Natural killer cell (primary cell): ENCODE measurements around the gene USP44. TPM values are rescaled to one million over a fixed set of nuclear protein-coding genes. Genes with fewer than 3 reads are reported as not detected.

Experiments used
- ATAC-seq, 3 donors: fragments of 150-1000 bp in 2 of 3; fragments of 200-7000 bp in 1 of 3; cut with Tn5 transposase; 1 replicate in 1 of 3; 2 replicates in 2 of 3; pipeline ENCODE4 v1.10.0; 2021; ENCODE audit warnings: mild to moderate bottlenecking in 2 of 3, moderate library complexity in 2 of 3
- DNase-seq, 2 donors: peaks; one replicate each; pipeline versions ENCODE4 v3.0.0 to v3.0.0-alpha.2; 2013 to 2021; ENCODE audit warnings: mixed read lengths in 1 of 2
- H3K27ac ChIP-seq: one replicate; pipeline ENCODE4 v1.5.1; 2013; ENCODE audit warnings: mild to moderate bottlenecking, low read length
- H3K27me3 ChIP-seq: one replicate; pipeline ENCODE4 v1.6.1; 2013; ENCODE audit warnings: low read length; ENCODE audit not compliant: control insufficient read depth, insufficient read depth
- H3K36me3 ChIP-seq: one replicate; pipeline ENCODE4 v1.6.1; 2013; ENCODE audit warnings: low read length; ENCODE audit not compliant: control insufficient read depth, insufficient read depth
- H3K4me1 ChIP-seq: one replicate; pipeline ENCODE4 v1.6.1; 2013; ENCODE audit warnings: low read length; ENCODE audit not compliant: control insufficient read depth, insufficient read depth
- H3K4me3 ChIP-seq: one replicate; pipeline ENCODE4 v1.5.1; 2013; ENCODE audit warnings: low read length
- H3K9me3 ChIP-seq: one replicate; pipeline ENCODE4 v1.6.1; 2013; ENCODE audit warnings: low read length; ENCODE audit not compliant: control insufficient read depth, insufficient read depth
- H3K27ac Mint-ChIP-seq, 2 donors: one replicate each; pipeline ENCODE4 v1.8.0; 2022; ENCODE audit warnings: mild to moderate bottlenecking in 2 of 2, mixed read lengths in 2 of 2, moderate library complexity in 1 of 2
- H3K27me3 Mint-ChIP-seq, 2 donors: one replicate each; pipeline ENCODE4 v1.8.0; 2022; ENCODE audit warnings: low read depth in 2 of 2, mixed read lengths in 2 of 2
- H3K36me3 Mint-ChIP-seq: one replicate; pipeline ENCODE4 v1.8.0; 2022; ENCODE audit warnings: mixed read lengths
- H3K4me1 Mint-ChIP-seq, 2 donors: one replicate each; pipeline ENCODE4 v1.8.0; 2022; ENCODE audit warnings: mixed read lengths in 2 of 2
- H3K4me3 Mint-ChIP-seq: one replicate; pipeline ENCODE4 v1.8.0; 2022; ENCODE audit warnings: mild to moderate bottlenecking, moderate library complexity, mixed read lengths
- H3K9me3 Mint-ChIP-seq, 2 donors: one replicate each; pipeline ENCODE4 v1.8.0; 2022; ENCODE audit warnings: mixed read lengths in 2 of 2
- CTCF ChIP-seq: fragments of 200-600 bp; IDR thresholded peaks from one replicate; pipeline ENCODE4 v1.8.0; 2022; ENCODE audit warnings: antibody characterized with exemption
- WGBS: methylation state at CpG from one replicate; pipeline ENCODE4 v1.1.7; 2013; ENCODE audit warnings: missing lambda C conversion rate; ENCODE audit not compliant: insufficient coverage; 5-methylcytosine and 5-hydroxymethylcytosine counted together
- intact Hi-C: fragments of 100-400 bp; cut with micrococcal nuclease; formaldehyde crosslinking; loops from one replicate; pipeline ENCODE4 v1.14.2; 2022
- total RNA-seq, 4 donors: library from RNA; stranded (reverse); fragments of 120-200 nt in 1 of 4; gene quantifications; one replicate each; pipeline versions ENCODE4 v1.2.3 to v1.2.4, GENCODE V29; 2013 to 2022

USP44 gene
- total RNA-seq, 3 donors from 2014 or later (not counting 1 experiment from before 2014, with no cell fraction given), result 0.09 to 1.8 (median 0.63) TPM

DNA sequence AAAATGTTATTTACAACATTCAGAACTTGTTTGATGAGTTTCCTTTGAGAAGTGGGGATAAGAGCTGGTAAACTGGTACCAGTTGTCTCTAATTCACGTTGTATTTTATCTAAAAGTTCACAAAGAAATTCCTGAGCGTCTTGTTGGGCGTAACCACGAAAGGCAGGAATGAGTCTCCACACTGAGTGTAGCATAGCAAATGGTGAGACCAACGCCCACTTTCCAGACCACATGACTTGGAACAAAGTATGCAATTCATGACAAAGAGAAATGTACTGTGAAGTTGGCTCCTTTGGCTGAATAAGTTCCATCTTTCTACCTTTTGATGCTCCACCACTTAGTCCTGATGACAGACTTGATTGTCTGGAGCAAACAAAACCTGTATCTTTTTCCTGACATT, 18.4 kb downstream of the USP44 start:
- no peak overlapping the region for H3K27ac Mint-ChIP-seq
- no peaks in the 10 kb centered on the region for H3K9me3 Mint-ChIP-seq
- Histone ChIP-seq H3K27ac (no peak overlapping the region), H3K27me3 (no peaks in the 10 kb centered on the region), H3K36me3 (no peaks in the 10 kb centered on the region), H3K4me3 (no peak overlapping the region), H3K4me1 (no peaks in the 10 kb centered on the region), H3K9me3 (no peaks in the 10 kb centered on the region)
- WGBS, result 82% methylated on average over 5 of the region's 5 CpGs
- H3K4me1 Mint-ChIP-seq, result no peaks in the 10 kb centered on the region
- no peaks in the 10 kb centered on the region for H3K36me3 Mint-ChIP-seq
- peaks cover 10 to 14% of the 10 kb centered on the region in 2 donors for H3K27me3 Mint-ChIP-seq
- ATAC-seq (no peak), DNase-seq (no peak)
- intact Hi-C loops, result no loop called here
- no peak for TF ChIP-seq CTCF
- no peak overlapping the region for H3K4me3 Mint-ChIP-seq

DNA sequence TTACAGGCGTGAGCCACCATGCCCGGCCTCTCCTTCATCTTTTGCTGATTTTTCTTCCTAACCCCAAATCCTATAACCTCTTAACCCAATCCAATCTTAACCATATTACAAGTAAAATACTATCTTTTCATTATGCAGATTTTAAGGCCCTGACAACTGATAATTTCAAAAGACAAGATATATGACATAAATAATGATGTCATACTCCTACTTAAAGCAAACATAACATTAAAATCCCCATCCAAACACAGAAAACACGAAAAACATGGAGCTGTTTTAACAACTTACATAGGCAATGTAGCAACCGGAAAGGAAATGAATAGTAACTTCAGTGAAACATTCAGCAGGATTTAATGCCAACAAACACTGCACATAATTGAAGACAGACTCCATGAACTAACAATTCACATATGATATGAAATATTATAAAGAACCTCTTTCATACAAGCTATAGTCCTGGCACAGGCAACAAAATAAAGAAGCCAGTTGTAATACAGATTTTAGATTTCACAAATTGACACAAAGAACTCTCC, 21.5 kb downstream of the USP44 start:
- 95% methylated on average over 4 of the region's 4 CpGs for whole genome bisulfite sequencing
- Histone ChIP-seq H3K4me3 (no peak overlapping the region), H3K9me3 (no peaks in the 10 kb centered on the region), H3K4me1 (no peaks in the 10 kb centered on the region), H3K27me3 (no peaks in the 10 kb centered on the region), H3K36me3 (no peaks in the 10 kb centered on the region), H3K27ac (no peak overlapping the region)
- peaks cover 10 to 14% of the 10 kb centered on the region in 2 donors for H3K27me3 Mint-ChIP-seq
- H3K36me3 Mint-ChIP-seq, result no peaks in the 10 kb centered on the region
- TF ChIP-seq CTCF, result no peak
- no peak overlapping the region for H3K27ac Mint-ChIP-seq
- H3K4me1 Mint-ChIP-seq, result no peaks in the 10 kb centered on the region
- H3K9me3 Mint-ChIP-seq, result no peaks in the 10 kb centered on the region
- H3K4me3 Mint-ChIP-seq, result no peak overlapping the region
- ATAC-seq (no peak), DNase-seq (no peak)
- intact Hi-C loops, result no loop called here

DNA sequence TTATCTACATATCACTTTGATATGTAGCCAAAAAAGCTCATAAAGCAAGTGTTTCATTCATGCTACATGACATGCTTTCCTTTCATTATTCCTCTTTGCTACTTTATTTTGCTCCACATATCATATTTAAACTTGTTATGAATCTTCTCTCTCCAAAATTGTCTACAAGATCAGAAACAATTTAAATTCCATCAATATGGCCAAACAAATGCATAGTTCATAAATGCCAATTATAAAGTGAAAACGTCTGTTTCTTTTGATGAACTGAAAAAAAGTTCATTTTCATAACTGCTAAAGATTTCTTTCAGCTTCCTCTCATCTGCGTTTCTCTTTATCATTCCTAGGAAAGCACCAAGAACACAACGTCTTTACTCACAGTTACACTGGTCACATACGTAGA, 22.8 kb downstream of the USP44 start:
- ATAC-seq (no peak), DNase-seq (no peak)
- 85% methylated on average over 4 of the region's 4 CpGs for WGBS
- H3K27me3 ChIP-seq, result no peaks in the 10 kb centered on the region
- H3K27ac Mint-ChIP-seq, result no peak overlapping the region
- intact Hi-C loops, result no loop called here
- H3K9me3 ChIP-seq, result no peaks in the 10 kb centered on the region
- no peaks in the 10 kb centered on the region for H3K4me1 Mint-ChIP-seq
- no peak for TF ChIP-seq CTCF
- no peak overlapping the region for H3K27ac ChIP-seq
- no peaks in the 10 kb centered on the region for H3K4me1 ChIP-seq
- H3K9me3 Mint-ChIP-seq, result no peaks in the 10 kb centered on the region
- no peaks in the 10 kb centered on the region for H3K36me3 ChIP-seq
- H3K27me3 Mint-ChIP-seq, result peaks cover 3 to 14% of the 10 kb centered on the region in 2 donors
- H3K36me3 Mint-ChIP-seq, result no peaks in the 10 kb centered on the region
- H3K4me3 ChIP-seq, result no peak overlapping the region
- H3K4me3 Mint-ChIP-seq, result no peak overlapping the region

GRCh38 chr12:95522692-95523091, 28.6 kb downstream of the USP44 start:
- Mint-ChIP-seq H3K27me3 (no peaks in the 10 kb centered on the region), H3K4me1 (no peaks in the 10 kb centered on the region), H3K36me3 (no peaks in the 10 kb centered on the region), H3K9me3 (no peaks in the 10 kb centered on the region), H3K4me3 (no peak overlapping the region), H3K27ac (no peak overlapping the region)
- Histone ChIP-seq H3K27ac (no peak overlapping the region), H3K27me3 (no peaks in the 10 kb centered on the region), H3K9me3 (no peaks in the 10 kb centered on the region), H3K4me3 (no peak overlapping the region), H3K36me3 (no peaks in the 10 kb centered on the region), H3K4me1 (no peaks in the 10 kb centered on the region)
- 90% methylated on average over 8 of the region's 8 CpGs for WGBS
- no peak for ATAC-seq
- DNase-seq, result no peak
- intact Hi-C loops, result no loop called here
- no peak for TF ChIP-seq CTCF
